Hair follicle dermal papilla cell (primary cell): ENCODE measurements around the gene IL15. TPM values are rescaled to one million over a fixed set of nuclear protein-coding genes. Genes with fewer than 3 reads are reported as not detected.

ENCODE experiments used
- total RNA-seq: library from RNA; depleted of rRNA; stranded (reverse); fragments of >200 nt; gene quantifications from 2 replicates; pipeline ENCODE4 v1.2.3, GENCODE V29; 2012

IL15 gene
- 5.3 and 8.6 TPM in 2 replicates for total RNA-seq

GRCh38 chr4:141636082-141636770 lies at the start of gene IL15:
Gene IL15 (plus strand): TSS chr4:141636583. CDS start chr4:141719465, 82,882 bp downstream.

